ENCODE results near the gene TMCO4. TPM values are rescaled to one million over a fixed set of nuclear protein-coding genes. Genes with fewer than 3 reads are reported as not detected.

TMCO4 gene
- total and polyA plus RNA-seq, 2 of the 8 experiments (the other 6 are each of a cell fraction or from before 2014, with no cell fraction given): 3.0 to 3.1 TPM

- FAIRE-seq: no peak
- CTCF ChIA-PET (ENCODE audit: partially characterized antibody): interaction anchor here (1.0 to 9.2 kb wide), 8 partner anchors 11 to 111 kb away, joined by 3 to 74 read pairs (median 4); partner anchors contain the start of gene OTUD3
- H3K9me3 ChIP-seq (ENCODE audit: insufficient read depth in 2 of 2, low read depth in 1 of 2, low read length in 1 of 2): no peaks in the 10 kb centered on the region
- no peak for TF ChIP-seq POU5F1 (IDR thresholded peaks at IDR 0.05; ENCODE audit: low read depth, low read length)
- TF ChIP-seq RNF2 (IDR thresholded peaks at IDR 0.05; ENCODE audit: borderline replicate concordance, low read depth, low read length, missing control alignments, poor library complexity, severe bottlenecking): no peak
- TF ChIP-seq RXRA (IDR thresholded peaks at IDR 0.05; ENCODE audit: insufficient read depth, low read depth, low read length): no peak
- no peak for TF ChIP-seq SAP30 (IDR thresholded peaks at IDR 0.05; ENCODE audit: insufficient read depth, insufficient replicate concordance, low read length)
- TF ChIP-seq CHD2 (IDR thresholded peaks at IDR 0.05; ENCODE audit: low read length): no peak
- no peak for TF ChIP-seq KDM4A (IDR thresholded peaks at IDR 0.05; ENCODE audit: low read depth, low read length, severe bottlenecking)
- TF ChIP-seq PHF8 (conservative IDR thresholded peaks at IDR 0.05; ENCODE audit: low read depth, low read length): no peak
- no peak for TF ChIP-seq TCF12 (IDR thresholded peaks at IDR 0.05; ENCODE audit: low read depth, low read length)
- no peak for TF ChIP-seq BACH1 (IDR thresholded peaks at IDR 0.05; ENCODE audit: low read length)
- no peak for TF ChIP-seq KDM1A (IDR thresholded peaks at IDR 0.05; ENCODE audit: borderline replicate concordance, low read length)
- TF ChIP-seq TEAD4 (IDR thresholded peaks at IDR 0.05; ENCODE audit: low read depth, low read length): no peak
- TF ChIP-seq E2F6 (IDR thresholded peaks at IDR 0.05): no peak
- TF ChIP-seq RBBP5 (IDR thresholded peaks at IDR 0.05; ENCODE audit: borderline replicate concordance, low read depth, low read length): no peak
- TF ChIP-seq NRF1 (IDR thresholded peaks at IDR 0.05; ENCODE audit: low read depth, low read length): no peak
Measured at GRCh38 chr1:19771350-19771749, 28.4 kb downstream of the TMCO4 start.

More at GRCh38 chr1:19771350-19771749, 28.4 kb downstream of the TMCO4 start:
- Histone ChIP-seq H3K79me1 (ENCODE audit: low read depth, low read length) (no peaks in the 10 kb centered on the region), H3K4ac (replicated peaks; ENCODE audit: insufficient read length, low read depth, low read length) (no peak overlapping the region), H3K27me3 (replicated peaks in 1 of 4; ENCODE audit: control insufficient read depth in 3 of 4, extremely low read depth in 1 of 4, insufficient read depth in 3 of 4, low read length in 3 of 4) (no peaks in the 10 kb centered on the region), H4K5ac (ENCODE audit: insufficient read length, low read depth, low read length) (no peak overlapping the region), H4K20me1 (replicated peaks in 1 of 2; ENCODE audit: control insufficient read depth in 1 of 2, insufficient read depth in 2 of 2, low read length in 2 of 2) (no peaks in the 10 kb centered on the region), H2BK12ac (ENCODE audit: low read depth, low read length) (no peak overlapping the region), H3K4me2 (ENCODE audit: insufficient read depth in 1 of 2, low read depth in 2 of 2, low read length in 2 of 2) (no peak overlapping the region), H2BK120ac (replicated peaks; ENCODE audit: low read depth, low read length) (no peak overlapping the region), H3K4me3 (ENCODE audit: extremely low read depth in 1 of 4, insufficient read depth in 2 of 4, low read depth in 3 of 4, low read length in 4 of 4) (no peak overlapping the region), H3K56ac (replicated peaks; ENCODE audit: insufficient read length, low read depth, low read length) (no peak overlapping the region), H3K27ac (ENCODE audit: low read depth, low read length) (no peak overlapping the region), H2AK5ac (ENCODE audit: low read depth, low read length) (no peak overlapping the region), H3K18ac (ENCODE audit: extremely low read depth, low read length) (no peak overlapping the region), H3K9ac (replicated peaks in 1 of 4; ENCODE audit: extremely low read depth in 1 of 4, low read depth in 3 of 4, low read length in 3 of 4) (no peak overlapping the region), H2BK5ac (ENCODE audit: low read depth, low read length) (no peak overlapping the region), H3K14ac (ENCODE audit: insufficient read length) (no peak overlapping the region), H3K36me3 (ENCODE audit: control insufficient read depth in 2 of 4, insufficient read depth in 4 of 4, low read length in 3 of 4) (no peaks in the 10 kb centered on the region), H2BK15ac (ENCODE audit: low read length) (no peak overlapping the region), H2BK20ac (ENCODE audit: low read length) (no peak overlapping the region), H3K4me1 (replicated peaks in 1 of 4; ENCODE audit: control insufficient read depth in 3 of 4, insufficient read depth in 4 of 4, low read length in 3 of 4) (peaks cover 6 to 19% (median 14%) of the 10 kb centered on the region in 4 experiments), H4K91ac (replicated peaks; ENCODE audit: insufficient read length, low read length) (no peak overlapping the region), H3K79me2 (ENCODE audit: control insufficient read depth in 1 of 2, insufficient read depth in 2 of 2, low read length in 2 of 2) (no peaks in the 10 kb centered on the region), H3K23ac (ENCODE audit: insufficient read length) (no peak overlapping the region), H2AFZ (ENCODE audit: low read length) (no peak overlapping the region), H3K23me2 (ENCODE audit: low read depth, low read length) (no peaks in the 10 kb centered on the region), H4K8ac (ENCODE audit: extremely low read depth, insufficient read depth, low read length) (no peak overlapping the region)
- 91% methylated on average over 6 of the region's 6 CpGs; no CpG with 5 or more reads in 1 of the 2 experiments for WGBS, 2 experiments (ENCODE audit: extremely low coverage in 1 of 2, insufficient coverage in 1 of 2, insufficient read length in 1 of 2, insufficient replicate concordance in 2 of 2, low coverage in 1 of 2, low lambda C conversion rate in 2 of 2, missing lambda C conversion rate in 1 of 2)
- no peak for DNase-seq (ENCODE audit: low read depth in 1 of 2, low spot score in 2 of 2)
- POLR2A ChIA-PET (ENCODE audit: partially characterized antibody): no interaction called here

All from H1 (cell line).